Activated naive CD4-positive, alpha-beta T cell treated with anti-CD3 and anti-CD28 coated beads, Interleukin-2, amount 50 U/mL, for 16 hours (primary cell): ENCODE results near the gene TGFBR2.

Experiments
- DNase-seq: peaks from one replicate; pipeline ENCODE4 v3.0.0-alpha.2; 2020

The TGFBR2 gene

GRCh38 chr3:30637310-30638219 is 31.2 kb downstream of the TGFBR2 start:
- no peak for DNase-seq

- no peak for DNase-seq
These were observed 32.4 kb downstream of the TGFBR2 start for GRCh38 chr3:30638685-30639412.

- no peak for DNase-seq
These were observed 33.5 kb downstream of the TGFBR2 start for GRCh38 chr3:30639937-30640336.

- no peak for DNase-seq
These were observed 34.5 kb downstream of the TGFBR2 start for GRCh38 chr3:30640851-30641250.

- no peak for DNase-seq
These were observed 35.2 kb downstream of the TGFBR2 start for GRCh38 chr3:30641416-30642251.

- DNase-seq: no peak
These were observed 36.5 kb downstream of the TGFBR2 start for GRCh38 chr3:30642849-30643361.

- no peak for DNase-seq
These were observed 37.5 kb downstream of the TGFBR2 start for GRCh38 chr3:30643763-30644462.

- peak; percentile 60 for DNase-seq
These were observed 38.2 kb downstream of the TGFBR2 start for GRCh38 chr3:30644615-30645014.

GRCh38 chr3:30645077-30645476 is 38.7 kb downstream of the TGFBR2 start:
- no peak for DNase-seq

GRCh38 chr3:30646181-30646876 is 39.9 kb downstream of the TGFBR2 start:
- DNase-seq: no peak

GRCh38 chr3:30646961-30647752 is 40.8 kb downstream of the TGFBR2 start:
- DNase-seq: no peak

- DNase-seq: no peak
These were observed 42.4 kb downstream of the TGFBR2 start for GRCh38 chr3:30648670-30649357.

GRCh38 chr3:30649572-30650318 is 43.3 kb downstream of the TGFBR2 start:
- no peak for DNase-seq

GRCh38 chr3:30650348-30650995 is 44.1 kb downstream of the TGFBR2 start:
- DNase-seq: no peak

GRCh38 chr3:30654269-30654668 is 47.9 kb downstream of the TGFBR2 start:
- DNase-seq: no peak

GRCh38 chr3:30655187-30655812 is 48.9 kb downstream of the TGFBR2 start:
- DNase-seq: peak; percentile 42

- no peak for DNase-seq
These were observed 50.3 kb downstream of the TGFBR2 start for GRCh38 chr3:30656624-30657141.

GRCh38 chr3:30657914-30658313 is 51.5 kb downstream of the TGFBR2 start:
- no peak for DNase-seq
